Fibroblast of lung (primary cell): ENCODE data around the gene SH3RF1. TPM values are rescaled to one million over a fixed set of nuclear protein-coding genes. Genes with fewer than 3 reads are reported as not detected.

ENCODE experiments used
- DNase-seq, 2 donors: peaks; one replicate each; pipeline versions ENCODE4 v3.0.0 to v3.0.0-alpha.2; 2010; ENCODE audit warnings: low read depth in 2 of 2
- H2AFZ ChIP-seq: 2 replicates; pipeline ENCODE4 v1.5.1; 2012; ENCODE audit warnings: low read length, control low read depth, inconsistent platforms
- H3K27ac ChIP-seq: 2 replicates; pipeline ENCODE4 v1.5.1; 2011; ENCODE audit warnings: low read length, control low read depth; ENCODE audit not compliant: insufficient read depth
- H3K27me3 ChIP-seq: 2 replicates; pipeline ENCODE4 v1.5.1; 2011; ENCODE audit warnings: mild to moderate bottlenecking, low read length; ENCODE audit not compliant: control insufficient read depth, insufficient read depth
- H3K36me3 ChIP-seq: 2 replicates; pipeline ENCODE4 v1.5.1; 2011; ENCODE audit warnings: low read length; ENCODE audit not compliant: control insufficient read depth, insufficient read depth
- H3K4me1 ChIP-seq: 2 replicates; pipeline ENCODE4 v1.5.1; 2011; ENCODE audit warnings: low read length; ENCODE audit not compliant: control insufficient read depth, insufficient read depth; ENCODE audit errors: extremely low read depth
- H3K4me2 ChIP-seq: 2 replicates; pipeline ENCODE4 v1.5.1; 2011; ENCODE audit warnings: low read length, control low read depth; ENCODE audit not compliant: insufficient read depth; ENCODE audit errors: extremely low read depth
- H3K4me3 ChIP-seq, 4 experiments: fragments of 200-600 bp in 1 of 4; sonication (generic) in 1 of 4; replicated peaks in 1 of 4; 2 replicates each; pipeline ENCODE4 v1.5.1; 2011 to 2016; ENCODE audit warnings: low read length in 4 of 4, low read depth in 3 of 4, mild to moderate bottlenecking in 3 of 4, control low read depth in 2 of 4, inconsistent platforms in 1 of 4, mixed read lengths in 1 of 4; ENCODE audit not compliant: insufficient read depth in 1 of 4; ENCODE audit errors: control extremely low read depth in 1 of 4
- H3K79me2 ChIP-seq: 2 replicates; pipeline ENCODE4 v1.5.1; 2012; ENCODE audit warnings: mild to moderate bottlenecking, low read length, inconsistent platforms; ENCODE audit not compliant: control insufficient read depth, insufficient read depth
- H3K9ac ChIP-seq: 2 replicates; pipeline ENCODE4 v1.5.1; 2011; ENCODE audit warnings: mild to moderate bottlenecking, low read length, control low read depth; ENCODE audit not compliant: insufficient read depth
- H3K9me3 ChIP-seq: 2 replicates; pipeline ENCODE4 v1.5.1; 2012; ENCODE audit warnings: low read depth, low read length; ENCODE audit not compliant: control insufficient read depth, insufficient read depth
- H4K20me1 ChIP-seq: 2 replicates; pipeline ENCODE4 v1.5.1; 2011; ENCODE audit warnings: low read length; ENCODE audit not compliant: control insufficient read depth, insufficient read depth; ENCODE audit errors: extremely low read depth
- CTCF ChIP-seq, 2 donors: IDR thresholded peaks in 1 of 2; conservative IDR thresholded peaks in 1 of 2; 1 replicate in 1 of 2; 2 replicates in 1 of 2; pipeline ENCODE4 v1.5.1; 2011 to 2012; ENCODE audit warnings: low read length in 2 of 2, control low read depth in 1 of 2, inconsistent platforms in 1 of 2, low read depth in 1 of 2, mild to moderate bottlenecking in 1 of 2
- EZH2 ChIP-seq: IDR thresholded peaks from 2 replicates; pipeline ENCODE4 v1.5.1; 2012; ENCODE audit warnings: low read length, control low read depth, mild to moderate bottlenecking; ENCODE audit errors: missing control alignments
- polyA plus RNA-seq, 2 donors: library from polyadenylated mRNA; depleted of rRNA in 1 of 2; stranded (reverse) in 1 of 2; unstranded in 1 of 2; fragments of >200 nt; gene quantifications; 2 replicates each; pipeline ENCODE4 v1.2.1, GENCODE V29; 2011 to 2012; ENCODE audit warnings: missing spikeins in 1 of 2
- total RNA-seq: library from RNA; depleted of rRNA; stranded (reverse); fragments of >200 nt; gene quantifications from 2 replicates; pipeline ENCODE4 v1.2.1, GENCODE V29; 2014

SH3RF1 gene
- total and polyA plus RNA-seq, 2 donors (not counting 1 experiment from before 2014, with no cell fraction given) = 13.0 to 18.8 TPM

DNA sequence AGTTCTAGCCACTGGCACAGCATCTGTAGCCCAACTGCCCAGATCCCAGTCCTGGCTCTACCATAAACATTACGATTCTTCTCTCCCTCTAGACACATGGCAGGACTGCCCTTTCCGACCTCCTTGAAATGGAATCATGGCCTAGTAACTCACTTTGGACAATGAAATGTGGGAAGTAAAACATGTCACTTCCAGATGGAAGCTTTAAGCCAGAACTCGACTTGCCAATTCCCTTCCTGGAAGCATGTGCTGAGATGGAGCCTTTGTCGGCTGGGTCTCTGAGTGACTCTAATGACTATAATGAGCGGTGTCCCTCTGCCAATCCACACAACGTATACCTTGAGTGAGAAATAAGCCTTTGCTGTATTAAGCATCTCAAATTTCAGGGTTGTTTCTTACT is 34.7 kb downstream of the SH3RF1 start:
- DNase-seq = no peak
- TF ChIP-seq CTCF (conservative IDR thresholded peaks at IDR 0.05 in 1 of 2, IDR thresholded peaks at IDR 0.05 in 1 of 2; ENCODE audit: low read depth in 1 of 2, low read length in 2 of 2) (no peak), EZH2 (no peak)
- H2AFZ ChIP-seq = no peak overlapping the region
- peaks cover 33% of the 10 kb centered on the region for H3K4me1 ChIP-seq
- no peaks in the 10 kb centered on the region for H3K36me3 ChIP-seq
- no peak overlapping the region for H3K4me3 ChIP-seq
- no peaks in the 10 kb centered on the region for H3K9me3 ChIP-seq
- peaks cover 73% of the 10 kb centered on the region for H3K79me2 ChIP-seq
- H3K9ac ChIP-seq = no peak overlapping the region
- H3K27ac ChIP-seq = no peak overlapping the region
- H3K4me2 ChIP-seq = no peak overlapping the region
- no peaks in the 10 kb centered on the region for H4K20me1 ChIP-seq
- no peaks in the 10 kb centered on the region for H3K27me3 ChIP-seq

DNA sequence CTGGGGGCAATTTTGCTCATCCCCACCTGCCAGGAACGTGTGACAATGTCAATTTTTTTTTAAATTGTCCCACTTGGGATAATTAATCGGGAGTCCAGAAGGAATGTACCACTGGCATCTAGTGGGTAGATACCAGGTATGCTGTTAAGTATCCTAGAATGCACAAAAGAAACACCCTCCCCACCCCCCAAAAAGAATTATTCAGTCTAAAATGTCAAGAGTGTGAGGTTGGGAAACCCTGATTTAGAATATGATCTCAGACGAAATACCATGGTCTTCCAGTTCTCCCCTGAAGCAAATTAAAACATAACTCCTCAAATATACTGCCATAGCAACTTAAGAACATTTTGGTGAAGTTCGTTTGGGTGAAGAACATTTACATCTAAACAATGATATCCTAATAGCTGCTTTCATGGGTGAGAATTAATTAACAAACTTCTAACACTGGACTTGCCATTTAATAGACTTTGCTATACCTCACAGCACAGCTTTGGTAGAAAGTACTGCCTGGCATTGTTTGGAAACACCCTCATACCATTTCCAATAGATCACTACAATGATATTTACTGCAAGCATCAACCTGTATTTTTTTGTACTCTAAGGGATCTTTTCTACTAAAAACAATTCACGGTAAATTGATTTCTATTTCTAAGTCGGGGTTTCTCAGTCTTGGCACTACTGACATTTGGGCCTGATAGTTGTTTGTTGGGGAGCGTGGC is 36.5 kb downstream of the SH3RF1 start:
- H2AFZ ChIP-seq = no peak overlapping the region
- H3K4me3 ChIP-seq = no peak overlapping the region
- DNase-seq = peak in 1 of 2 donors; percentile 48
- no peak overlapping the region for H3K4me2 ChIP-seq
- TF ChIP-seq CTCF (conservative IDR thresholded peaks at IDR 0.05 in 1 of 2, IDR thresholded peaks at IDR 0.05 in 1 of 2; ENCODE audit: low read depth in 1 of 2, low read length in 2 of 2) (no peak), EZH2 (no peak)
- H3K27me3 ChIP-seq = no peaks in the 10 kb centered on the region
- H3K79me2 ChIP-seq = peaks cover 62% of the 10 kb centered on the region
- no peak overlapping the region for H3K9ac ChIP-seq
- no peaks in the 10 kb centered on the region for H3K36me3 ChIP-seq
- H4K20me1 ChIP-seq = no peaks in the 10 kb centered on the region
- H3K4me1 ChIP-seq = peaks cover 26% of the 10 kb centered on the region
- H3K9me3 ChIP-seq = no peaks in the 10 kb centered on the region
- no peak overlapping the region for H3K27ac ChIP-seq

- Histone ChIP-seq H3K27ac (no peak overlapping the region), H3K36me3 (no peaks in the 10 kb centered on the region), H3K4me3 (no peak overlapping the region), H4K20me1 (no peaks in the 10 kb centered on the region), H2AFZ (no peak overlapping the region), H3K27me3 (no peaks in the 10 kb centered on the region), H3K4me2 (no peak overlapping the region), H3K9me3 (no peaks in the 10 kb centered on the region), H3K9ac (no peak overlapping the region), H3K4me1 (peaks cover 21% of the 10 kb centered on the region), H3K79me2 (peaks cover 58% of the 10 kb centered on the region)
- no peak for DNase-seq
- TF ChIP-seq CTCF (conservative IDR thresholded peaks at IDR 0.05 in 1 of 2, IDR thresholded peaks at IDR 0.05 in 1 of 2; ENCODE audit: low read depth in 1 of 2, low read length in 2 of 2) (no peak), EZH2 (no peak)
Observed at GRCh38 chr4:169233691-169234090, 37.1 kb downstream of the SH3RF1 start.
